Activated B cell treated with CpG ODN at 0.5 μM for 24 hours (primary cell): ENCODE measurements around the gene SPTLC2. TPM values are rescaled to one million over a fixed set of nuclear protein-coding genes. Genes with fewer than 3 reads are reported as not detected.
A peak's percentile ranks its signal among the peaks of the same experiment; 100 is the strongest.

ENCODE experiments used
- ATAC-seq: fragments of 200-7000 bp; cut with Tn5 transposase; one replicate; pipeline ENCODE4 v1.10.0; 2021; ENCODE audit warnings: low read depth, mild to moderate bottlenecking, moderate library complexity
- CTCF ChIA-PET: fragments of 350-600 bp; sonication (Branson Sonifier 250); formaldehyde crosslinking; loops from one replicate; lab custom pipeline; 2021; ENCODE audit warnings: antibody characterized with exemption; lab: Charles Lee
- POLR2A ChIA-PET: fragments of 350-600 bp; sonication (Branson Sonifier 250); formaldehyde crosslinking; loops from one replicate; lab custom pipeline; 2021; ENCODE audit warnings: antibody characterized with exemption; lab: Charles Lee
- DNase-seq: peaks from one replicate; pipeline ENCODE4 v3.0.0; 2022
- H3K27ac Mint-ChIP-seq: one replicate; pipeline ENCODE4 v1.8.0; 2020; ENCODE audit warnings: mixed read lengths
- H3K27me3 Mint-ChIP-seq: one replicate; pipeline ENCODE4 v1.8.0; 2021; ENCODE audit warnings: mixed read lengths
- H3K36me3 Mint-ChIP-seq: one replicate; pipeline ENCODE4 v1.8.0; 2021; ENCODE audit warnings: low read depth, mixed read lengths
- H3K4me1 Mint-ChIP-seq: one replicate; pipeline ENCODE4 v1.8.0; 2021; ENCODE audit warnings: mixed read lengths
- H3K4me3 Mint-ChIP-seq: one replicate; pipeline ENCODE4 v1.8.0; 2020; ENCODE audit warnings: mild to moderate bottlenecking, mixed read lengths
- H3K9me3 Mint-ChIP-seq: one replicate; pipeline ENCODE4 v1.8.0; 2020; ENCODE audit warnings: mixed read lengths
- CTCF ChIP-seq: fragments of 200-600 bp; IDR thresholded peaks from one replicate; pipeline ENCODE4 v1.8.0; 2022; ENCODE audit warnings: antibody characterized with exemption, mild to moderate bottlenecking
- intact Hi-C: fragments of 100-400 bp; cut with micrococcal nuclease; formaldehyde crosslinking; loops from one replicate; pipeline ENCODE4 v1.15.1; 2024
- total RNA-seq: library from RNA; stranded (reverse); gene quantifications from 2 replicates; pipeline ENCODE4 v1.2.3, GENCODE V29; 2022

Gene SPTLC2
- total RNA-seq, 1 donor from 2014 or later, result 43.8 TPM

DNA sequence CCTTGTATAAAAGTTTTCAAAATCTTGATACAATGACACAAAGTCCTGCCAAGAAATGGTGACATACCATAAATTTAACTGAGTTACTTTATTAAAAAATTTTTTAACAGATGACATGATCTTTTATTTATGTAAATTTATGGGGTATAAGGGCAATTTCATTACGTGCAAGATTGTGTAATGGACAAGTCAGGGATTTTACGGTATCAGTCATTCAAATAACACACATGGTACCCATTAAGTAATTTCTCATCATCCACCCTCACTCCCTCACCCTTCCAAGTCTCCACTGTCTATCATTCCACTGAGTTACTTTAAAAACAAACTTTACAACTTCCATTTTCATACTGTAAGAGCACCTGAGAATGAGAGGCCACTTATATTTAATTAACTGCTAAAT lies 37.4 kb downstream of the SPTLC2 start:
- Mint-ChIP-seq H3K36me3 (peaks cover 37% of the 10 kb centered on the region), H3K4me3 (no peak overlapping the region), H3K27ac (no peak overlapping the region), H3K9me3 (no peaks in the 10 kb centered on the region), H3K27me3 (no peaks in the 10 kb centered on the region), H3K4me1 (peaks cover 24% of the 10 kb centered on the region)
- no peak for TF ChIP-seq CTCF
- ATAC-seq (no peak), DNase-seq (no peak)
- ChIA-PET CTCF (interaction anchor here (0.9 kb wide), 1 partner anchor 28 kb away, joined by 3 read pairs; no protein-coding TSS in a partner anchor), POLR2A (no interaction called here)
- intact Hi-C loops, result no loop called here

- H3K27ac Mint-ChIP-seq, result no peak overlapping the region
- CTCF ChIA-PET, result no interaction called here
- intact Hi-C loops, result no loop called here
- no peaks in the 10 kb centered on the region for H3K27me3 Mint-ChIP-seq
- H3K36me3 Mint-ChIP-seq, result peaks cover 65% of the 10 kb centered on the region
- no peak for DNase-seq
- TF ChIP-seq CTCF, result no peak
- H3K4me3 Mint-ChIP-seq, result no peak overlapping the region
- POLR2A ChIA-PET, result no interaction called here
- no peaks in the 10 kb centered on the region for H3K9me3 Mint-ChIP-seq
- no peak for ATAC-seq
- peaks cover 3% of the 10 kb centered on the region for H3K4me1 Mint-ChIP-seq
Observed at GRCh38 chr14:77574446-77575115, 41.9 kb downstream of the SPTLC2 start.

DNA sequence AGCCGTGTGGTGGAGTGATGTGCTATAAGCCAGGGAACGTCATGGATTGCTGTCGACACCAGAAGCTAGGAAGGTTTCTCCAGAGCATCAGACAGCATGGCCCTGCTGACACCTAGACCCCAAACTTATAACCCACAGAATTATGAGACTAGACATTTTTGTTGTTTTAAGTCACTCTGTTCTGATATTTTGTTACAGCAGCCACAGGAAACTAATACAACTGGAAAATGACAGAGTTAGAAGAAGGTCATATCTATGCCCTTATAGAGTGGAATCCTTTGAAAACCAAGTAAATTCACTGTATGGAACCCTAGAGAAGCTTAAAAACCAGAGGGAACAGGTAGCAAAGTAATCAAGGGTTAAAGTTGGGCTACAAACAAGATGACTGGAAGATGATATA lies 42.5 kb downstream of the SPTLC2 start:
- Mint-ChIP-seq H3K4me3 (no peak overlapping the region), H3K36me3 (peaks cover 67% of the 10 kb centered on the region), H3K4me1 (peaks cover 3% of the 10 kb centered on the region), H3K9me3 (no peaks in the 10 kb centered on the region), H3K27ac (no peak overlapping the region), H3K27me3 (no peaks in the 10 kb centered on the region)
- ATAC-seq (no peak), DNase-seq (no peak)
- intact Hi-C loops, result no loop called here
- ChIA-PET CTCF (no interaction called here), POLR2A (no interaction called here)
- no peak for TF ChIP-seq CTCF

DNA sequence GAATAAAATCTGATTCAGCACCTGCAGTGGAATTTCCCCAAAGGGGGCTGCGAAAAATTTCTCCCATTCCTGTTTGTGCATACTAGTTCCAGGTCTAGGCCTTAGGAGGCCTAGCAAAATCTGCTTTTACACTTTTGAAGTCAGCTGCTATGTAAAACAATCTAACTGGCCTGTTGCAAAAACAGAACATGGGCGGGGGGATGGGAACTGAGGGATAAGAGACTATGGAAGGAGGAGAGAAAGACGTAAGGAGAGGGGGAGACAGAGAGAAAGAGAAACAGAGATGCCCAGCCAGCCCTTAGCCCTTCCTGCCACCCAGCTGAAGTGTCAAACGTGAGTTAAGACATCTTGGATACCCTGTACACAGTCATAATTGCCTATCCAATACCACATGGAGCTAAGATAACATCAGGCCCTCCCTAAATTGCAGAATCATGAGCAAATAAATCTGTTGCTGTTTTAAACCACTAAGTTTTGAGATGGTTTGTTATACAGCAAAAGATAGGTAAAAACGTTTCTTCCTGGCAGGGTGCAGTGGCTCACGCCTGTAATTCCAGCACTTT lies 45.6 kb downstream of the SPTLC2 start:
- DNase-seq, result no peak
- no peaks in the 10 kb centered on the region for H3K27me3 Mint-ChIP-seq
- peaks cover 3% of the 10 kb centered on the region for H3K4me1 Mint-ChIP-seq
- POLR2A ChIA-PET, result no interaction called here
- peak overlapping the region; percentile 7 for H3K27ac Mint-ChIP-seq
- ATAC-seq, result no peak
- peaks cover 67% of the 10 kb centered on the region for H3K36me3 Mint-ChIP-seq
- no peak for TF ChIP-seq CTCF
- intact Hi-C loops, result no loop called here
- H3K4me3 Mint-ChIP-seq, result no peak overlapping the region
- CTCF ChIA-PET, result no interaction called here
- no peaks in the 10 kb centered on the region for H3K9me3 Mint-ChIP-seq

DNA sequence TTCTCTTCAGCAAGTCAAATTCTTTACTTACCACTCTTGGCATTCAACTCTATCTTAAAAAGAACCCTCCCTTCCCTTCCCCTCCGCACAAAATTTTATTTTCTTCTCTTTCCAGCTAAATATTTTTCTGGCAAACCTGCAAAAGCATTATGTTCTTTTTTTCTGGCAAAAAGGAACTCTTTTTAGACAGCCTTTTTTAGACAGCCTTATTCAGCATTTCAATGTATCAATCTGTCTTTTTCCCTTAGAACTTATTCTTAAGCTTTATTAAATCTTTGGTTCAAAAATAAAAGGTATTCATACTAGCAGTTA lies 50.5 kb downstream of the SPTLC2 start:
- Mint-ChIP-seq H3K27me3 (no peaks in the 10 kb centered on the region), H3K9me3 (no peaks in the 10 kb centered on the region), H3K36me3 (peaks cover 67% of the 10 kb centered on the region), H3K4me3 (no peak overlapping the region), H3K27ac (no peak overlapping the region), H3K4me1 (peaks cover 6% of the 10 kb centered on the region)
- no peak for ATAC-seq
- CTCF ChIA-PET, result no interaction called here
- POLR2A ChIA-PET, result no interaction called here
- intact Hi-C loops, result no loop called here
- DNase-seq, result no peak
- TF ChIP-seq CTCF, result no peak
